ENCODE results near the gene MPP1.

Gene MPP1

DNA sequence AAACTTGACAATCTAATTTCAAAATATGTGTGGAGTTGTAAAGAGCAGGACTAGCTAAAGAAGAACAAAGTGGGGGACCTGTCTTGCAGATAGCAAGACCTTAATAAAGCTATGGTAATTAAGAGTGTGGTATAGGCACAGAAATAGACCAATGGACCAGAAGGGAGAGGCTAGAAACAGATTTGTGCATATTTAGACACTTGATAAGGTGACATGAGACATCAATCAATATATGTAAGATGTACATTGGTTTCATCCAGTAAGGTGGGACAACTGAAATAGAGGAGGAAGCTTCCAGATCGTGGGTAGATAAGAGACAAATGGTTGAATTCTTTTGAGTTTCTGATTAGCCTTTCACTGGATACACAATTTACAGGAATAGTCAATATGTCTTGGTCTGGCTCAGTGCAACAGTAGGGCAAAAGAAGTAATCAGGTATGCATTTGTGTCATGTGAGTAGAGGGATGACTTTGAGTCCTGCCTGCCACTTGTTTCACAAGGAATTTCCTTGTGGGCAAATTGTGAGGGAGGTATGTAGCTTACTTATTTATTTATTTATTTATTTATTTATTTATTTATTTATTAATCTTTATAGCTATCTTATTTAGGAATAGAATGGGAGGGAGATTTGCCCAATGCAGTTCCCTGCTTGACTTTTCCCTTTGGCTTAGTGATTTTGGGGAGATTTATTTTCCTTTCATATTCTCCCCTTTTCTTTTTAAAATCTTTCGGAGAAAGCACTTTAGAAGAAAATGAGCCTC, 7.2 kb upstream of the MPP1 start:
- H3K4me3 ChIP-seq (ENCODE audit: low read length), result no peak overlapping the region
- no peak overlapping the region for H3K27ac ChIP-seq (ENCODE audit: low read depth, low read length)
- H3K36me3 ChIP-seq (ENCODE audit: insufficient read depth, low read length), result no peaks in the 10 kb centered on the region
- H3K27me3 ChIP-seq (ENCODE audit: insufficient read depth, low read length), result no peaks in the 10 kb centered on the region; the same call in 1 of the 2 replicates
- peaks cover 4% of the 10 kb centered on the region; the same call in 1 of the 2 replicates for H3K4me1 ChIP-seq (ENCODE audit: insufficient read depth, low read length)
- no peaks in the 10 kb centered on the region for H3K9me3 ChIP-seq (ENCODE audit: insufficient read depth, low read depth, low read length)
- WGBS, result 83% methylated on average over 2 of the region's 2 CpGs
- no peak overlapping the region for H3K9ac ChIP-seq (ENCODE audit: low read depth, low read length)

DNA sequence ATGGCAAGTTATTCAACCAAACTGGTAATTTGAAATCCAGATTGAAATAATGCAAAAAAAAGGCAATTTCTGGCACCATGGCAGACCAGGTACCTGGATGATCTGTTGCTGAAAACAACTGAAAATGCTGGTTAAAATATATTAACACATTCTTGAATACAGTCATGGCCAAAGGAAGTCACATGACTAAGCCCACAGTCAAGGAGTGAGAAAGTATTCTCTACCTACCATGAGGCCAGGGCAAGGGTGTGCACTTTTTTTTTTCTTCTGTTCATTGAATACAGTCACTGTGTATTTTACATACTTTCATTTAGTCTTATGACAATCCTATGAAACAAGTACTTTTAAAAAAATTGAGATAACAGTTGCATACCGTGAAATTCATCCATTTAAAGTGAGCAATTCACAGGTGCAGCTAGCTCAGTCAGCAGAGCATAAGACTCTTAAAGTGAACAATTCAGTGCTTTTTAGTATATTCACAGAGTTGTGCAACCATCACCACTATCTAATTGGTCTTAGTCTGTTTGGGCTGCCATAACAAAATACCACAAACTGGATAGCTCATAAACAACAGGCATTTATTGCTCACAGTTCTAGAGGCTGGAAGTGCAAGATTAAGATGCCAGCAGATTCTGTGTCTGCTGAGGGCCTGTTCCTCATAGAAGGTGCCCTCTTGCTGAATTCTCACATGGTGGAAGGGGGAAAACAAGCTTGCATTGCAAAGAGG, 4.8 kb upstream of the MPP1 start:
- H3K27me3 ChIP-seq (ENCODE audit: insufficient read depth, low read length), result peaks cover 10% of the 10 kb centered on the region
- no peak overlapping the region for H3K4me3 ChIP-seq (ENCODE audit: low read length)
- H3K9me3 ChIP-seq (ENCODE audit: insufficient read depth, low read depth, low read length), result no peaks in the 10 kb centered on the region
- 92% methylated on average over 1 of the region's 1 CpG for WGBS
- no peak overlapping the region for H3K9ac ChIP-seq (ENCODE audit: low read depth, low read length)
- H3K36me3 ChIP-seq (ENCODE audit: insufficient read depth, low read length), result no peaks in the 10 kb centered on the region
- no peak overlapping the region for H3K27ac ChIP-seq (ENCODE audit: low read depth, low read length)
- H3K4me1 ChIP-seq (ENCODE audit: insufficient read depth, low read length), result peaks cover 4% of the 10 kb centered on the region; the same call in 1 of the 2 replicates

DNA sequence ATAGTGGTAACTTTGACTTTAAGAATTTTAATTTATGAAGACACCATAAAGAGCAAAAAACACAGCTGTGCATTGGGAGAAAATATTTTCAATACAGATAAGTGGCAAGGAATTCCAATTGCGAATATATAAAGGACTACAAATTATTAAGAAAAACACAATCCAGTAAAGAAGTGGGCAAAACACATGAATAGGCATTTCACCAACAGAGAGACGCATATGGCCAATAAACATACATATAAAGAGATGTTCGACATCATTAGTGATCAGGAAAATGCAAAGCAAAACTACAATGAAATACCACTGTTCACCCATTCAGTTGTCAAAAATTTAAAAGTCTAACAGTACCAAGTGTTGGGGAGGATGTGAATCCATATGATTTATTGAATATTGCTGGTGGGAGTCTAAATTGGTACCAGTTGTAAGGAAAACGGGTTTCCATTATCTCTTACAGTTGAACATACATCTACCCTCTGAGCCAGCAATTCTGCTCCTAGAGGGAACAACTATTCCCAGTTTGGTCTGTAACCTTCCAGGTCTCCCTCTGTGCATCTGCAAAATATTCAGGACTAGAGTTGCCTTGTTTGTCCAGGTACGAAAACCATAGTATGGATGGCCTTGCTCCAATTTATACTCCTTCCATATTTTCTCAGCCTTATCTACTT, 1.7 kb upstream of the MPP1 start:
- no peak overlapping the region for H3K9ac ChIP-seq (ENCODE audit: low read depth, low read length)
- no peaks in the 10 kb centered on the region for H3K9me3 ChIP-seq (ENCODE audit: insufficient read depth, low read depth, low read length)
- H3K27me3 ChIP-seq (ENCODE audit: insufficient read depth, low read length), result peaks cover 42% of the 10 kb centered on the region
- H3K4me3 ChIP-seq (ENCODE audit: low read length), result no peak overlapping the region
- H3K36me3 ChIP-seq (ENCODE audit: insufficient read depth, low read length), result no peaks in the 10 kb centered on the region
- H3K27ac ChIP-seq (ENCODE audit: low read depth, low read length), result no peak overlapping the region
- no peaks in the 10 kb centered on the region; the same call in 1 of the 2 replicates for H3K4me1 ChIP-seq (ENCODE audit: insufficient read depth, low read length)
- WGBS, result 94% methylated on average over 4 of the region's 5 CpGs

DNA sequence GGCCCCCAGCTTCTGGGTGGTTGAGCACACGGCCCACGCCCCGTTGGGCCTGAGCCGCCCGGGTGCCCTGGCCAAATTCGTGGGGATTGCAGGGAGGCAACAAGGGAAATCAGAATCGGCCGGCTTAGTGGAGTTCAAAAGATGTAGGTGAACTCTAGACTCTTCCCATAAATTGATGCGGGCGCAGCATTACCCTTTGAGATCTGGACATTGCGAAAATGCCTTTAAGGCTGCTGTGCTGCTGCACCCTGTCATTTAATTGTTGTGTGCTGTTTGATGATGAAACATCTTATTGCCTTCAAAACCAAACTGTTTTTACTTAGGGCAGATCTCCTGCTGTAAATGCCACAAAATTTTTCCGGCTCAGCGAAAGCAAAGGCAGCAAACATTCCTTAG, 409 bp upstream of the MPP1 start:
- Histone ChIP-seq H3K36me3 (ENCODE audit: insufficient read depth, low read length) (no peaks in the 10 kb centered on the region), H3K27me3 (ENCODE audit: insufficient read depth, low read length) (peaks cover 53% of the 10 kb centered on the region), H3K4me1 (ENCODE audit: insufficient read depth, low read length) (no peaks in the 10 kb centered on the region; the same call in 1 of the 2 replicates), H3K9me3 (ENCODE audit: insufficient read depth, low read depth, low read length) (no peaks in the 10 kb centered on the region), H3K4me3 (ENCODE audit: low read length) (peak overlapping the region; percentile 61), H3K9ac (ENCODE audit: low read depth, low read length) (no peak overlapping the region), H3K27ac (ENCODE audit: low read depth, low read length) (no peak overlapping the region)
- WGBS, result 11% methylated on average over 13 of the region's 13 CpGs

DNA sequence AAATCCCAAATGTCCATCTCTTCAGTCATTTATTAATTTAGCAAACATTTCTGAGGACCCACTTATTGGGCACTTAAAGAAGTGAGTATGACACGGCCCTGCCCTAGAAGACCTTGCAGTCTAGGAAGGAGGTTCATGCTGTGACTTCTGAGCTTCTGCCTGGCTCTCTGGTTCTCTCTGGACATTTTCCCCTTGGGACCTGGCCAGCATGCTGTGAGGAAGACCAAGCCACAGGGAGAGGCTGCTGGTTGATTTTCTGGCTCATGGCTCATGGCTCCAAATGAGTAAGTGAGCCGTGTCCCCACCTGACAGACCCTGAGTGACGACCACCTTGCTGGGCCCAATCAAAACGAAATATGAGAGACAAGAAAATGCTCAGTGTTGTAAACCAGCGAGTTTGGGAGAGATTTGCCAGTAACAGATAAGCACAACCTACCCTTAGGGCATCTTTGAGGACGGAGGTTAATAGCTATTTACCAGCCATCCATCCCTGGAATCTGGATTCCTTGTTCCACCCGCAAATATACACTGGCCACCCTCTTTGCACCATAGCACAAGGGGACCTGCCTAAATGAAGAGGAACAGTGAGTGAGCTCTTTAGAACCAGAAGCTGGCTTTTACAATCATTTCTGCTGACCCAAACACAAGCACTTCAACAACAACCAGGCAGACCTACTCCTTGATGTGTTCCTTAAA, 876 bp downstream of the MPP1 start:
- H3K27ac ChIP-seq (ENCODE audit: low read depth, low read length), result no peak overlapping the region
- no peak overlapping the region for H3K9ac ChIP-seq (ENCODE audit: low read depth, low read length)
- peaks cover 9% of the 10 kb centered on the region for H3K4me1 ChIP-seq (ENCODE audit: insufficient read depth, low read length)
- 51% methylated on average over 7 of the region's 7 CpGs for WGBS
- no peaks in the 10 kb centered on the region for H3K9me3 ChIP-seq (ENCODE audit: insufficient read depth, low read depth, low read length)
- no peaks in the 10 kb centered on the region for H3K36me3 ChIP-seq (ENCODE audit: insufficient read depth, low read length)
- peak overlapping the region; percentile 61 for H3K4me3 ChIP-seq (ENCODE audit: low read length)
- H3K27me3 ChIP-seq (ENCODE audit: insufficient read depth, low read length), result peaks cover 59% of the 10 kb centered on the region

DNA sequence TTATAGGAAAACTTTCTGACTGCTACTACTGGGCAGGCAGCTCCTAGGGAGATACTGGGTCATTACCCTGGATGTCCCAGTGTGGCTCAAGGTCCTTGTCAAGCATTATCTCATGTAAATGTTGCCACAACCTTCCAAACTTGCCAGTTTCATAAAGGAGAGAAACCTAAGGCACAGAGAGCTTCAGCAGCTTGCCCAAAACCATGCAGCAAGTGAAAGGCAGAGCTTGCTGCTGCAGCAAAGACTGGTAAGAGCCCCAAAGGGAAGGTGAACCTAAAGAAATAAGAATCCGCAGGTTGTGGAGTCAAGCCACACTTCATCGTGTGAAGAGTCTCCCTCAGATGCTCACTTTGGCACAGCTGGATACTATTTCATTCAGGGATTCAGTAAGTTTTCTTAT, 2.3 kb downstream of the MPP1 start:
- H3K9ac ChIP-seq (ENCODE audit: low read depth, low read length), result no peak overlapping the region
- H3K9me3 ChIP-seq (ENCODE audit: insufficient read depth, low read depth, low read length), result no peaks in the 10 kb centered on the region
- H3K27me3 ChIP-seq (ENCODE audit: insufficient read depth, low read length), result peaks cover 59% of the 10 kb centered on the region
- WGBS, result 78% methylated on average over 2 of the region's 2 CpGs
- H3K4me1 ChIP-seq (ENCODE audit: insufficient read depth, low read length), result peaks cover 14% of the 10 kb centered on the region
- no peak overlapping the region for H3K27ac ChIP-seq (ENCODE audit: low read depth, low read length)
- H3K4me3 ChIP-seq (ENCODE audit: low read length), result no peak overlapping the region
- H3K36me3 ChIP-seq (ENCODE audit: insufficient read depth, low read length), result no peaks in the 10 kb centered on the region

DNA sequence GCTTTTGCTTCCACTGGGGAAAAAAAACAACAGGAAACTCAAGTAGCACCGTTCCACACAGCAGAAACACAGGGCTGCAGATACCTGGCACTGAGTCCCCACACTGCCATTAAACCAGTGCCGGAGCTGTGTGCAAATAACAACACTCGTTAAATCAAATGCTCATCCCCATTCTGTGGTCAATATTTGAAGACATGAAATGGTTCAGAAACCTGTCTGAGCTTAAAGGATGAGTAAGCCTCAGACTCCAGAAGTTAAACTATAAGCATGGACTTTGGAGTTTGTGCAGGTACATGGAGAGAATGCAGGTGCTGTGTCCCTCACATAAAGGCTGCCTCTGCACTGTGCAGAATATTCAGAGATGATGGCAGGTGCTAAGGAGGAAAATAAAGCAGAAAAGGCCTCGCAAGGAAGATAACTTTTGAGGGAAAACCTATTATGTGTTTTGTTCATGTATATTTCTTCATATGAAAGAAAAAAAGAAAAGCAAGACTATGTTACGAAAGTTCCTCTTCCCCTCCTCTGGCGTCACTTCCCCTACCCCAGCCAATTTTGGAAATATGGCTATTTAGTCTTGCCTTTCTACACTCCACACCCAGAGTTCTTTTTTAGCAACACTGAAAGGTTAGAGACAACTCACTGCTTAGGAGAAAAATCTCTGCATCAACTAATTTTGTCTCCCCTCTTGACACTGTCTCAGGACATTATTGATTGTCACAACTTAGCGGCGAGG, 4.6 kb downstream of the MPP1 start:
- Histone ChIP-seq H3K36me3 (ENCODE audit: insufficient read depth, low read length) (no peaks in the 10 kb centered on the region), H3K4me1 (ENCODE audit: insufficient read depth, low read length) (peaks cover 21% of the 10 kb centered on the region), H3K9ac (ENCODE audit: low read depth, low read length) (no peak overlapping the region), H3K9me3 (ENCODE audit: insufficient read depth, low read depth, low read length) (no peaks in the 10 kb centered on the region), H3K27me3 (ENCODE audit: insufficient read depth, low read length) (peaks cover 55% of the 10 kb centered on the region), H3K27ac (ENCODE audit: low read depth, low read length) (no peak overlapping the region), H3K4me3 (ENCODE audit: low read length) (no peak overlapping the region)
- 87% methylated on average over 7 of the region's 8 CpGs for WGBS

DNA sequence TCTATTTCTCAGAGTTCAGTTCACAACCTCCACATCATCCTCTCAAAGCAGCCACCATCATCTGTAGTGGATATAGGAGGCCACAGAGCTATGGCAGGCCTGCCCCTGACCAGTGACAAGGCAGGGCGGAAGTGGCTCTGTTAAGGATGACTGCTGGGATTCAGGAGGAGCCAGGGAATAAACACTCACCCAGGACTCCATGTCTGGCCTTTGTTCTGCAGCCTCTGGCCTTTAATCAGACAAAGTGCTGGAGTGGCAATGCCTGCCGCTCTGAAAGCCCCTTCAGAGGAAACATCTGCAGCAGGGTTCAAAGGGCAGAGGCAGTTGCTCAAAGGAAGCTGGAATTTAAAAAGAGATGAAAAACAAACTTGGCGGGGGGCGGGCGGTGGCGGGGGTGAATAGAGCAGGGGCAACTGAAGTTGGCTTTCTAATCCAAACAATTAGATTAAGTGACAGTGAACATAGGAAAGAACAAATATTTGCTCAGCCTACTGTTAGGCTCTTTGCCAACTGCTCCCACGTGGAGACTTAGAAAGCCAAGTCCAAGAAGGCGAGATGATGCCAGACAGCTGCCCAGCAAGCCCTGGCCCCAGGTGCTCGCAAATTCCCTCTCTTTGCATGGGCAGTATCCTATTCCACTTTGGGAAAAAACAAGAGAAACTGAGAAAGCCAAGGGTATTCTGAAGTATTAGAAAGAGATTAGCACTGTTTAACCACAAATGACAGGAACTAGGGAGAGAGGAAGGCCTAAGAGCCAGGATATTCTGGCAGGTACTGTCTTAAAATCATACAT, 5.5 kb downstream of the MPP1 start:
- H3K27me3 ChIP-seq (ENCODE audit: insufficient read depth, low read length), result peaks cover 49% of the 10 kb centered on the region
- H3K36me3 ChIP-seq (ENCODE audit: insufficient read depth, low read length), result no peaks in the 10 kb centered on the region
- H3K27ac ChIP-seq (ENCODE audit: low read depth, low read length), result peak overlapping the region; percentile 18; the same call in 1 of the 2 replicates
- H3K9ac ChIP-seq (ENCODE audit: low read depth, low read length), result no peak overlapping the region
- no peaks in the 10 kb centered on the region for H3K9me3 ChIP-seq (ENCODE audit: insufficient read depth, low read depth, low read length)
- no peak overlapping the region for H3K4me3 ChIP-seq (ENCODE audit: low read length)
- peaks cover 21% of the 10 kb centered on the region for H3K4me1 ChIP-seq (ENCODE audit: insufficient read depth, low read length)
- 23% methylated on average over 9 of the region's 9 CpGs for WGBS

DNA sequence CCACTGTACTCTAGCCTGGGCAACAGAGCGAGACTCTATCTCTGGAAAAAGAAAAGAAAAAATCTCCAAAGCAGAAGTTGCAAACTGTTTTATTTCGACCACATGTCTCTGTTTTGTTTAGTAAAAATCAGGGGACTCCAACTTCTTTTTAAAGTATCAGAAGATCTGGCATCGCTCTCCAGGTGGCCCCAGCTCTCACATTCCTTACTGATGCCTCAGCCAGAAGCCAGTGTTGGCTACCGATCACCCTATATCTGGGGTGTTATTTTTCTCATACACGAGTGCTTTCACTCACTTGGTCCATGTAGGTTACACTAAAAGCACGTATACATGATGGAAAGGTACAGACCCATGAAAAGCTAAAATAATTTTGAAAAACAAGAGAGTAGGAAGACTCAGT, 8.3 kb downstream of the MPP1 start:
- WGBS, result 62% methylated on average over 5 of the region's 6 CpGs
- Histone ChIP-seq H3K4me3 (ENCODE audit: low read length) (no peak overlapping the region), H3K27me3 (ENCODE audit: insufficient read depth, low read length) (peaks cover 22% of the 10 kb centered on the region; the same call in 1 of the 2 replicates), H3K36me3 (ENCODE audit: insufficient read depth, low read length) (no peaks in the 10 kb centered on the region), H3K9ac (ENCODE audit: low read depth, low read length) (no peak overlapping the region), H3K27ac (ENCODE audit: low read depth, low read length) (no peak overlapping the region), H3K4me1 (ENCODE audit: insufficient read depth, low read length) (peaks cover 21% of the 10 kb centered on the region), H3K9me3 (ENCODE audit: insufficient read depth, low read depth, low read length) (no peaks in the 10 kb centered on the region)

DNA sequence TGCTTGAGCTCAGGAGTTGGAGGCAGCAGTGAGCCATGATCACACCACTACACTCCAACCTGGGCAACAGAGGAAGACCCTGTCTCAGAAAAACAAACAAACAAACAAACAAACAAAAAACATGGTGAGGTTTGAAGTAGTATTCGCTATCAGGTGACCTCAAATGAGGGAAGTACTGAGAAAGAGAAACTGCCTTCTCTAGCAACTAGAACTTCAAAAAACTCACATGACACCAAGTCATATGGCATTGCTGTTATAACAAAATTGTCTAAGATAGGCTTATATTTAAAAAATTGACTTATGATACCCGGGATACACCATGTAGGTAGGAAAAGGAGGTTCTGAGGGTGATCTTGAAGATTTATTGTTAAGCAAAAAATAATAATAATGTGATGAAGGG, 10.3 kb downstream of the MPP1 start:
- peaks cover 4% of the 10 kb centered on the region; the same call in 1 of the 2 replicates for H3K27me3 ChIP-seq (ENCODE audit: insufficient read depth, low read length)
- H3K9me3 ChIP-seq (ENCODE audit: insufficient read depth, low read depth, low read length), result no peaks in the 10 kb centered on the region
- no peaks in the 10 kb centered on the region for H3K36me3 ChIP-seq (ENCODE audit: insufficient read depth, low read length)
- 100% methylated on average over 1 of the region's 2 CpGs for WGBS
- no peak overlapping the region for H3K4me3 ChIP-seq (ENCODE audit: low read length)
- peaks cover 17% of the 10 kb centered on the region for H3K4me1 ChIP-seq (ENCODE audit: insufficient read depth, low read length)
- no peak overlapping the region for H3K27ac ChIP-seq (ENCODE audit: low read depth, low read length)
- H3K9ac ChIP-seq (ENCODE audit: low read depth, low read length), result no peak overlapping the region
